Neural progenitor cell (in vitro differentiated cells): ENCODE results near the gene ARHGAP26. TPM values are rescaled to one million over a fixed set of nuclear protein-coding genes. Genes with fewer than 3 reads are reported as not detected.
"Not testable (repeated sequence)": the region's sequence is repeated elsewhere in the genome, so short reads cannot be mapped to it uniquely, and the experiment has no call there.

Experiments used
- DNase-seq: peaks from one replicate; pipeline ENCODE4 v3.0.0-alpha.2; 2016; ENCODE audit warnings: low spot score
- H2AFZ ChIP-seq: fragments of 200-600 bp; sonication (generic); replicated peaks from 2 replicates; pipeline ENCODE4 v1.6.1; 2016; ENCODE audit warnings: antibody characterized with exemption
- H3F3A ChIP-seq: fragments of 200-600 bp; sonication (generic); 2 replicates; pipeline ENCODE4 v1.6.1; 2016; ENCODE audit warnings: antibody characterized with exemption, low read depth
- H3K27ac ChIP-seq: fragments of 200-600 bp; sonication (generic); 2 replicates; pipeline ENCODE4 v1.5.1; 2016; ENCODE audit warnings: mild to moderate bottlenecking
- H3K27me3 ChIP-seq: fragments of 200-600 bp; sonication (generic); 2 replicates; pipeline ENCODE4 v1.6.1; 2016; ENCODE audit warnings: mild to moderate bottlenecking, moderate library complexity
- H3K36me3 ChIP-seq: fragments of 200-600 bp; sonication (generic); 2 replicates; pipeline ENCODE4 v1.5.1; 2016
- H3K4me1 ChIP-seq: fragments of 200-600 bp; sonication (generic); 2 replicates; pipeline ENCODE4 v1.6.1; 2016; ENCODE audit warnings: mixed run types
- H3K4me2 ChIP-seq: fragments of 200-600 bp; sonication (generic); 2 replicates; pipeline ENCODE4 v1.6.1; 2016
- H3K4me3 ChIP-seq: fragments of 200-600 bp; sonication (generic); 2 replicates; pipeline ENCODE4 v1.5.1; 2016
- H3K79me2 ChIP-seq: fragments of 200-600 bp; sonication (generic); 2 replicates; pipeline ENCODE4 v1.6.1; 2016; ENCODE audit warnings: low read depth
- H3K9ac ChIP-seq: fragments of 200-600 bp; sonication (generic); 2 replicates; pipeline ENCODE4 v1.6.1; 2016
- H3K9me3 ChIP-seq: fragments of 200-600 bp; sonication (generic); 2 replicates; pipeline ENCODE4 v1.5.1; 2016; ENCODE audit warnings: low read depth
- H4K20me1 ChIP-seq: fragments of 200-600 bp; sonication (generic); 2 replicates; pipeline ENCODE4 v1.6.1; 2016; ENCODE audit warnings: low read depth
- H3K27ac Mint-ChIP-seq: 3 replicates; pipeline ENCODE4 v1.8.0; 2021; ENCODE audit warnings: mixed read lengths
- H3K27me3 Mint-ChIP-seq: 2 replicates; pipeline ENCODE4 v1.8.0; 2022; ENCODE audit warnings: low read depth, mild to moderate bottlenecking, inconsistent platforms, moderate library complexity, mixed read lengths; ENCODE audit not compliant: insufficient read depth
- H3K36me3 Mint-ChIP-seq: 3 replicates; pipeline ENCODE4 v1.8.0; 2021; ENCODE audit warnings: mixed read lengths
- H3K4me1 Mint-ChIP-seq: 3 replicates; pipeline ENCODE4 v1.8.0; 2021; ENCODE audit warnings: mixed read lengths
- H3K4me3 Mint-ChIP-seq: 3 replicates; pipeline ENCODE4 v1.8.0; 2021; ENCODE audit warnings: mild to moderate bottlenecking, moderate library complexity, mixed read lengths
- H3K9me3 Mint-ChIP-seq: 3 replicates; pipeline ENCODE4 v1.8.0; 2020; ENCODE audit warnings: mixed read lengths
- EZH2 ChIP-seq: fragments of 200-600 bp; sonication (generic); IDR thresholded peaks from 2 replicates; pipeline ENCODE4 v1.6.1; 2017; ENCODE audit warnings: antibody characterized with exemption, mild to moderate bottlenecking, moderate library complexity
- EZH2phosphoT487 ChIP-seq: fragments of 200-600 bp; sonication (generic); IDR thresholded peaks from 2 replicates; pipeline ENCODE4 v1.6.1; 2017; ENCODE audit warnings: antibody characterized with exemption
- total RNA-seq: library from RNA; depleted of rRNA; stranded (reverse); fragments of >200 nt; gene quantifications from 2 replicates; pipeline ENCODE4 v1.2.3, GENCODE V29; 2015; ENCODE audit warnings: low replicate concordance
- TF ChIP-seq, protein P1 (sequence below): fragments of 200-600 bp; sonication (generic); IDR thresholded peaks from 2 replicates; pipeline ENCODE4 v1.5.1; 2017; ENCODE audit warnings: antibody characterized with exemption, mild to moderate bottlenecking

The ARHGAP26 gene
- total RNA-seq, 1 donor from 2014 or later, result 7.0 TPM

DNA sequence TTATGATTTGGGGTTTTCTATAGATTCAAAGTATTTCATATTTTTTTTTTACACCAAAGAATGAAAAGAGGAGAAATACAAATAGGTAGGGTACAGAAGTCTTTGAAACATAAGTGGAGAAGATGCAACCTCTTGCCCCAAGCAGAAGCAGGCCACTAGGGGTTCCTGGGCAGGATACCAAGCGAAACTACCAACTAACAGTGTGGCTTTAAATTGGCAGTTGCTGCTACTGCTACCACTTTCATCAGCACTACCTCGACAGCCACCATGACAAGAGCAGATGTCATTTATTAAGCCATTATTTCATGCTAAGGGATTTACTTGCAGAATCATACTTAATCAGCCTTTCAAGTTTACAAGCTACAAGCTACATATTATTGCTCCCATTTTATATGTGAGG, 345.2 kb downstream of the ARHGAP26 start:
- DNase-seq, result no peak
- Mint-ChIP-seq H3K4me1 (peaks cover 3% of the 10 kb centered on the region), H3K4me3 (no peak overlapping the region)

DNA sequence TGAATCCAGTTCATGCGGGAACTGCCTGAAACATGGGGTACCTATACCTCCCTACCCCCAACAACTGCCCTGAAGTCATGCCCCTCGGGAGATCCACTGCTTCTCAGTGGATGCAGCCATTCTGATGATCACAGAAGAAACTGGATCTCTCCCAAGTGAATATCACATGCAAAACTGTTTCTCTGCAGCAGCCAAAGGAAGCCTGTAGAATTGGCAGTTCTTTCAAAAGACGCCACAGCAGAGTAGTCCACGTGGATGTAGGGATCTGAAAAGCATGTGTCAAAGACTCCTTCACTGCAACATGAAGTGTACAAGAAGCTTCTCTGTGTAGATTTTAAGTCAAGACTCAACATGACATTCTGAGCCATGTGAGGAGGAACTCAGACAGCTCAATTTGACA, 346.6 kb downstream of the ARHGAP26 start:
- no peaks in the 10 kb centered on the region for H3K79me2 ChIP-seq
- no peak overlapping the region for H3K4me2 ChIP-seq
- H3K4me3 Mint-ChIP-seq, result no peak overlapping the region
- H3K27me3 Mint-ChIP-seq, result no peaks in the 10 kb centered on the region
- no peaks in the 10 kb centered on the region for H3K9me3 ChIP-seq
- H3K4me1 ChIP-seq, result peaks cover 9% of the 10 kb centered on the region
- H3K36me3 ChIP-seq, result no peaks in the 10 kb centered on the region
- no peaks in the 10 kb centered on the region for H3K9me3 Mint-ChIP-seq
- H4K20me1 ChIP-seq, result no peaks in the 10 kb centered on the region
- H2AFZ ChIP-seq, result no peak overlapping the region
- no peak overlapping the region for H3K27ac Mint-ChIP-seq
- H3K9ac ChIP-seq, result no peak overlapping the region
- peaks cover 2% of the 10 kb centered on the region for H3K36me3 Mint-ChIP-seq
- H3K27me3 ChIP-seq, result no peaks in the 10 kb centered on the region
- no peak for TF ChIP-seq EZH2
- TF ChIP-seq, protein P1, sequence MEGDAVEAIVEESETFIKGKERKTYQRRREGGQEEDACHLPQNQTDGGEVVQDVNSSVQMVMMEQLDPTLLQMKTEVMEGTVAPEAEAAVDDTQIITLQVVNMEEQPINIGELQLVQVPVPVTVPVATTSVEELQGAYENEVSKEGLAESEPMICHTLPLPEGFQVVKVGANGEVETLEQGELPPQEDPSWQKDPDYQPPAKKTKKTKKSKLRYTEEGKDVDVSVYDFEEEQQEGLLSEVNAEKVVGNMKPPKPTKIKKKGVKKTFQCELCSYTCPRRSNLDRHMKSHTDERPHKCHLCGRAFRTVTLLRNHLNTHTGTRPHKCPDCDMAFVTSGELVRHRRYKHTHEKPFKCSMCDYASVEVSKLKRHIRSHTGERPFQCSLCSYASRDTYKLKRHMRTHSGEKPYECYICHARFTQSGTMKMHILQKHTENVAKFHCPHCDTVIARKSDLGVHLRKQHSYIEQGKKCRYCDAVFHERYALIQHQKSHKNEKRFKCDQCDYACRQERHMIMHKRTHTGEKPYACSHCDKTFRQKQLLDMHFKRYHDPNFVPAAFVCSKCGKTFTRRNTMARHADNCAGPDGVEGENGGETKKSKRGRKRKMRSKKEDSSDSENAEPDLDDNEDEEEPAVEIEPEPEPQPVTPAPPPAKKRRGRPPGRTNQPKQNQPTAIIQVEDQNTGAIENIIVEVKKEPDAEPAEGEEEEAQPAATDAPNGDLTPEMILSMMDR, result no peak
- no peak for TF ChIP-seq EZH2phosphoT487
- DNase-seq, result no peak
- H3K4me1 Mint-ChIP-seq, result peaks cover 3% of the 10 kb centered on the region
- no peak overlapping the region for H3K27ac ChIP-seq
- H3K4me3 ChIP-seq, result no peak overlapping the region
- H3F3A ChIP-seq, result no peaks in the 10 kb centered on the region

More for the DNA sequence above, 345.2 kb downstream of the ARHGAP26 start:
- Histone ChIP-seq H3K4me1 (peaks cover 9% of the 10 kb centered on the region), H3K4me3 (no peak overlapping the region), H3K36me3 (no peaks in the 10 kb centered on the region), H2AFZ (no peak overlapping the region), H3K79me2 (no peaks in the 10 kb centered on the region), H4K20me1 (no peaks in the 10 kb centered on the region), H3F3A (no peaks in the 10 kb centered on the region), H3K27ac (no peak overlapping the region), H3K9me3 (no peaks in the 10 kb centered on the region), H3K4me2 (no peak overlapping the region), H3K27me3 (no peaks in the 10 kb centered on the region), H3K9ac (no peak overlapping the region)
- H3K27ac Mint-ChIP-seq, result no peak overlapping the region
- H3K36me3 Mint-ChIP-seq, result no peaks in the 10 kb centered on the region
- H3K27me3 Mint-ChIP-seq, result no peaks in the 10 kb centered on the region
- TF ChIP-seq EZH2, result no peak
- H3K9me3 Mint-ChIP-seq, result no peaks in the 10 kb centered on the region

DNA sequence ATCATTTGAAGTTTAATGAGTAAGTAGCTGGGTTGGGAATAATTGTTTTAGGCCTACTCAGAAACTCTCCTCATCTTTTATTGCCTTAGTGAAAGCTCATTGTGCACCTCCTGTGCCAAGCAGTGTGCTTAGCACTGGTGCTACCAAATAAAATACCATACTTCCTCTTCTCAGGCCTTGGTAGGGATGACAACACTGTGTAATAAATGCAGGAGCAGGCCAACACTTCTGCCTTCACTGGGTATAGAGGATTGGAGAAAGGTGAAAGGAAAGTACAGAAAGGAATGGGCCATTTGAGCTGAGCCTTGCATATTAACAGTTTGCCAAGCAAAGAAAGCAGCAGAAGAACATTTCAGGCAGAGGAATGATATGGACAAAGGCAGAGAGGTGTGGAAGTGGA, 347.6 kb downstream of the ARHGAP26 start:
- no peaks in the 10 kb centered on the region for H3K79me2 ChIP-seq
- H3K9me3 Mint-ChIP-seq, result no peaks in the 10 kb centered on the region
- no peak overlapping the region for H3K4me2 ChIP-seq
- no peak overlapping the region for H2AFZ ChIP-seq
- H3K9ac ChIP-seq, result no peak overlapping the region
- H3K36me3 Mint-ChIP-seq, result peaks cover 2% of the 10 kb centered on the region
- H3K4me3 ChIP-seq, result no peak overlapping the region
- H4K20me1 ChIP-seq, result no peaks in the 10 kb centered on the region
- peaks cover 9% of the 10 kb centered on the region for H3K4me1 ChIP-seq
- H3K9me3 ChIP-seq, result no peaks in the 10 kb centered on the region
- no peaks in the 10 kb centered on the region for H3K27me3 Mint-ChIP-seq
- peaks cover 3% of the 10 kb centered on the region for H3K4me1 Mint-ChIP-seq
- no peak overlapping the region for H3K27ac ChIP-seq
- DNase-seq, result no peak
- no peak for TF ChIP-seq EZH2
- TF ChIP-seq EZH2phosphoT487, result no peak
- TF ChIP-seq, protein P1, result no peak
- H3K27ac Mint-ChIP-seq, result no peak overlapping the region
- no peak overlapping the region for H3K4me3 Mint-ChIP-seq
- no peaks in the 10 kb centered on the region for H3K27me3 ChIP-seq
- no peaks in the 10 kb centered on the region for H3K36me3 ChIP-seq
- H3F3A ChIP-seq, result no peaks in the 10 kb centered on the region

DNA sequence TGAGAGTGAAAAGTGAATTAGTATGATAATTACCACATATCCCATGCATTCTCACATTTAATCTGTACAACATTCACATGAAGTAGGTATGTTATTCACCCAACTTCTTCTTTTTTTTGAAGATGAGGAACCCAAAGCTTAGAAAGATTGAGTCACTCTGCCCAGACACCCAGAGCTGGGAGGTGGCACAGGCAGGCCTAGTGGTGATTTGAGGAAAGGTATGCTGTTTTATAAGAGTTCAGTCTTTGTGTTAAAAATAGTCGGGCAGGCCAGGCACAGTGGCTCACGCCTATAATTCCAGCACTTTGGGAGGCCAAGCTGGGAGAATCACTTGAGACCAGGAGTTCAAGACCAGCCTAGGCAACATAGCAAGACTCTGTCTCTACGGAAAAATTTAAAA, 348.0 kb downstream of the ARHGAP26 start:
- H3K9ac ChIP-seq, result no peak overlapping the region
- DNase-seq, result no peak

DNA sequence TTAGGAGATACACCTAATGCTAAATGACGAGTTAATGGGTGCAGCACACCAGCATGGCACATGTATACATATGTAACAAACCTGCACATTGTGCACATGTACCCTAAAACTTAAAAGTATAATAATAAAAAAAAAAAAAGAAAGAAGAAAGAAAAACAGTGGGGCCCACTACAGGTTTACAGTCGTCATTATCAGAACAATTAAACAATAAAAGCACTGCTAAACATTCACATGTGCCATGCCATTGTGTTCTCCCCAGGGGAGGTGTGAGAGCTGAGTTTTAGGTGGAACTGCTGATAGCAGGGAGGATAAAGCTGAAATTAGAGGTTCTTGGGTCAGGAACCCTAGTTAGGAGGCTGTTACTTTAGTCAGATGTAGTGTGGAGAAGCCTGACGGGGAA, 348.6 kb downstream of the ARHGAP26 start:
- not testable (repeated sequence) for H3K9me3 ChIP-seq, H3K9ac ChIP-seq, H3K36me3 ChIP-seq, H3K4me3 ChIP-seq, H3K27me3 Mint-ChIP-seq, H3K36me3 Mint-ChIP-seq, H3K27ac Mint-ChIP-seq, H3K4me1 ChIP-seq, DNase-seq, H3K27me3 ChIP-seq, H3K27ac ChIP-seq, H4K20me1 ChIP-seq, H3K79me2 ChIP-seq, H3K9me3 Mint-ChIP-seq, H3K4me1 Mint-ChIP-seq, H3F3A ChIP-seq, H2AFZ ChIP-seq, H3K4me3 Mint-ChIP-seq, H3K4me2 ChIP-seq

More for the DNA sequence above, 348.0 kb downstream of the ARHGAP26 start:
- Mint-ChIP-seq H3K4me3 (no peak overlapping the region), H3K27me3 (no peaks in the 10 kb centered on the region), H3K36me3 (peaks cover 2% of the 10 kb centered on the region), H3K9me3 (no peaks in the 10 kb centered on the region), H3K27ac (no peak overlapping the region), H3K4me1 (peaks cover 3% of the 10 kb centered on the region)
- Histone ChIP-seq H3K4me3 (no peak overlapping the region), H3K9me3 (no peaks in the 10 kb centered on the region), H3K79me2 (no peaks in the 10 kb centered on the region), H3K4me2 (no peak overlapping the region), H3K4me1 (peaks cover 9% of the 10 kb centered on the region), H4K20me1 (no peaks in the 10 kb centered on the region), H3K27ac (no peak overlapping the region), H2AFZ (no peak overlapping the region), H3K36me3 (no peaks in the 10 kb centered on the region), H3F3A (no peaks in the 10 kb centered on the region), H3K27me3 (no peaks in the 10 kb centered on the region)
- TF ChIP-seq EZH2, result no peak
